Kidney (tissue), 14 donors: ENCODE results near the gene CMSS1. TPM values are rescaled to one million over a fixed set of nuclear protein-coding genes. Genes with fewer than 3 reads are reported as not detected.

Experiments
- DNase-seq, 5 donors: peaks; one replicate each; pipeline ENCODE4 v3.0.0-alpha.2; 2013 to 2020
- FAIRE-seq: peaks from 2 replicates; lab custom pipeline; 2012; peaks lifted over from hg19 to GRCh38; lab: Jason Lieb, UNC
- H3K27ac ChIP-seq, 2 donors: one replicate each; pipeline ENCODE4 v1.7.0; 2013; ENCODE audit warnings: low read depth in 2 of 2, low read length in 2 of 2, inconsistent platforms in 1 of 2
- H3K27me3 ChIP-seq: one replicate; pipeline ENCODE4 v1.7.1; 2013; ENCODE audit warnings: low read length, inconsistent platforms; ENCODE audit not compliant: control insufficient read depth, insufficient read depth
- H3K36me3 ChIP-seq, 3 donors: one replicate each; pipeline versions ENCODE4 v1.7.0 to v1.7.1; 2013; ENCODE audit warnings: low read length in 3 of 3, control low read depth in 1 of 3, inconsistent platforms in 1 of 3; ENCODE audit not compliant: insufficient read depth in 3 of 3, control insufficient read depth in 2 of 3
- H3K4me1 ChIP-seq, 3 donors: one replicate each; pipeline versions ENCODE4 v1.7.0 to v1.7.1; 2013; ENCODE audit warnings: low read length in 3 of 3, inconsistent platforms in 1 of 3, low read depth in 1 of 3; ENCODE audit not compliant: control insufficient read depth in 2 of 3, insufficient read depth in 2 of 3
- H3K4me3 ChIP-seq, 3 donors: one replicate each; pipeline versions ENCODE4 v1.7.0 to v1.8.1; 2013; ENCODE audit warnings: low read length in 3 of 3, control low read depth in 1 of 3, inconsistent platforms in 1 of 3
- H3K9ac ChIP-seq, 3 donors: one replicate each; pipeline versions ENCODE4 v1.7.0 to v1.7.1; 2013; ENCODE audit warnings: low read length in 3 of 3, control low read depth in 1 of 3, inconsistent platforms in 1 of 3
- H3K9me3 ChIP-seq, 3 donors: one replicate each; pipeline versions ENCODE4 v1.7.0 to v1.7.1; 2013; ENCODE audit warnings: low read length in 3 of 3, control low read depth in 1 of 3, inconsistent platforms in 1 of 3; ENCODE audit not compliant: control insufficient read depth in 2 of 3, insufficient read depth in 1 of 3
- CTCF ChIP-seq: IDR thresholded peaks from 3 replicates; pipeline ENCODE4 v1.5.1; 2012; ENCODE audit warnings: mild to moderate bottlenecking, moderate library complexity, borderline replicate concordance; ENCODE audit not compliant: insufficient read depth; ENCODE audit errors: extremely low read depth
- intact Hi-C: fragments of 100-400 bp; cut with DNase I; formaldehyde crosslinking; loops from one replicate; pipeline ENCODE4 v1.11.1; 2022
- polyA plus RNA-seq: library from polyadenylated mRNA; stranded (reverse); fragments of 350-450 nt; fragmentation: Illumina TruSeq; extraction: RNeasy Lipid Tissue Mini Kit (QIAGEN cat#74804); gene quantifications from one replicate; pipeline ENCODE4 v1.2.3, GENCODE V29; 2014; ENCODE audit warnings: low read depth, low replicate concordance; ENCODE audit not compliant: insufficient read depth
- total RNA-seq: library from RNA; stranded (reverse); fragmentation: NEBNext Ultra II Directional; extraction: Animal tissue kit (Norgen Biotek cat#: 25700); gene quantifications from one replicate; pipeline ENCODE4 v1.2.1, GENCODE V29; 2021
- donor health status: control.
- donor health status: control.
- donor health status: control.
- donor health status: control.
- donor health status: control.
- donor health status: DM: yes; HTN: yes; CAD: no.
- donor health status: Normal renal cell carcinoma (clear cell type).

CMSS1 gene
- total and polyA plus RNA-seq, 2 donors from 2014 or later, result 26.4 to 27.0 TPM

DNA sequence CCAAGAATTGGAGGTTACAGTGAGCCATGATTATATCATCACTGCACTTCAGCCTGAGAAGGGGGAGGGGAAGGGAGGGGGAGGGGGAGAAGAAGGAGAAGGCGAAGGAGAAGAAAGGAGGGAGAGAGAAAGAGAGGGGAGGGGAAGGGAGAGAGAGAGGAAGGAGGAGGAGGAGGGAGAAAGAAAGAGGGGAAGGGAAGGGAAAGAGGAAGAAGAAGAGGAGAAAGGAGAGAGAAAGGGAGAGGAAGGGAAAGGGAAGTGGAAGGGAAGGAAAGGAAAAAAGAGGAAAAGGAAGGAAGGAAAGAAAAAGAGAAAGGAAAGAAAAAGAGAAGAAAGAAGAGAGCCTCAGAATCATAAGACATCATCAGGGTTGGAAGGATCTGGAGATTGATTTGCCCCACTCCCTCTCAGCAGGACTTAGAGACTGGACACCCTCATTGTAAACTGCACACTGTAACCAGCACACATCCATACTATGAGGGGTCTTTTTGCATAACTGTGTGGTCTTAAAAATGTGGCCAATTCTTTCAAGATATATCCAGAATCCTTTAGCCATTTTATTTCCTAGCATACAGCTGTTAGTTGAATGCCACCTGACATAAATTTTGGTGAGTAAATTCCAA, 130.9 kb downstream of the CMSS1 start:
- FAIRE-seq (no peak), DNase-seq (no peak)
- H3K4me3 ChIP-seq, result no peak overlapping the region
- TF ChIP-seq CTCF, result no peak
- H3K9me3 ChIP-seq, result no peaks in the 10 kb centered on the region
- no peaks in the 10 kb centered on the region for H3K36me3 ChIP-seq
- no peaks in the 10 kb centered on the region for H3K27me3 ChIP-seq
- H3K4me1 ChIP-seq, result peaks cover 0 to 3% (median 0%) of the 10 kb centered on the region in 3 donors
- no peak overlapping the region for H3K27ac ChIP-seq
- no peak overlapping the region for H3K9ac ChIP-seq
- intact Hi-C loops, result no loop called here

- no peak overlapping the region for H3K27ac ChIP-seq
Measured at GRCh38 chr3:99949956-99950670, 132.5 kb downstream of the CMSS1 start.

GRCh38 chr3:99950921-99951320, 133.3 kb downstream of the CMSS1 start:
- DNase-seq (no peak), FAIRE-seq (no peak)
- Histone ChIP-seq H3K9ac (no peak overlapping the region), H3K36me3 (no peaks in the 10 kb centered on the region), H3K9me3 (no peaks in the 10 kb centered on the region), H3K4me3 (no peak overlapping the region), H3K4me1 (peaks cover 0 to 5% (median 0%) of the 10 kb centered on the region in 3 donors), H3K27ac (no peak overlapping the region), H3K27me3 (no peaks in the 10 kb centered on the region)
- no peak for TF ChIP-seq CTCF
- intact Hi-C loops, result no loop called here

More at GRCh38 chr3:99949956-99950670, 132.5 kb downstream of the CMSS1 start:
- Histone ChIP-seq H3K9me3 (no peaks in the 10 kb centered on the region), H3K4me3 (no peak overlapping the region), H3K36me3 (no peaks in the 10 kb centered on the region), H3K4me1 (peaks cover 0 to 3% (median 0%) of the 10 kb centered on the region in 3 donors), H3K27me3 (no peaks in the 10 kb centered on the region), H3K9ac (no peak overlapping the region)
- intact Hi-C loops, result no loop called here
- DNase-seq, result no peak
- no peak for TF ChIP-seq CTCF
- no peak for FAIRE-seq
